ENCODE data around the gene BIRC6. TPM values are rescaled to one million over a fixed set of nuclear protein-coding genes. Genes with fewer than 3 reads are reported as not detected.
"Not testable (repeated sequence)": the region's sequence is repeated elsewhere in the genome, so short reads cannot be mapped to it uniquely, and the experiment has no call there.

Gene BIRC6
- total RNA-seq, 1 experiment from 2014 or later: 72.7 TPM

DNA sequence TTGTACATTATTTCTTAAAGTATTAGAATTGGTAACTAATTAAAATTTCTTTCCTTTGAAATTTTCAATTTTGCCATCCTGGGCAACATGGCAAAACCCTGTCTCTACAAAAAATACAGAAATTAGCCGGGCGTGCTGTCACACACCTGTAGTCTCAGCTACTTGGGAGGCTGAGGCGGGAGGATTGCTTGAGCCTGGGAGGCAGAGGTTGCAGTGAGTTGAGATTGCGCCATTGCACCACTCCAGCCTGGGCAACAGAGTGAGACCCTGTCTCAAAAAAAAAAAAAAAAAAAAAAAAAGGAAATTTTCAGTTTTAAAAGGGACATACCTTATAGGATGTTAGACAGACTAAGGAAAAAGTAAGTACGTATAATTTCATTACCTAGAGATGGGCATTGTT, 14.1 kb downstream of the BIRC6 start:
- not testable (repeated sequence) for DNase-seq (ENCODE audit: extremely low read depth, low read depth)

DNA sequence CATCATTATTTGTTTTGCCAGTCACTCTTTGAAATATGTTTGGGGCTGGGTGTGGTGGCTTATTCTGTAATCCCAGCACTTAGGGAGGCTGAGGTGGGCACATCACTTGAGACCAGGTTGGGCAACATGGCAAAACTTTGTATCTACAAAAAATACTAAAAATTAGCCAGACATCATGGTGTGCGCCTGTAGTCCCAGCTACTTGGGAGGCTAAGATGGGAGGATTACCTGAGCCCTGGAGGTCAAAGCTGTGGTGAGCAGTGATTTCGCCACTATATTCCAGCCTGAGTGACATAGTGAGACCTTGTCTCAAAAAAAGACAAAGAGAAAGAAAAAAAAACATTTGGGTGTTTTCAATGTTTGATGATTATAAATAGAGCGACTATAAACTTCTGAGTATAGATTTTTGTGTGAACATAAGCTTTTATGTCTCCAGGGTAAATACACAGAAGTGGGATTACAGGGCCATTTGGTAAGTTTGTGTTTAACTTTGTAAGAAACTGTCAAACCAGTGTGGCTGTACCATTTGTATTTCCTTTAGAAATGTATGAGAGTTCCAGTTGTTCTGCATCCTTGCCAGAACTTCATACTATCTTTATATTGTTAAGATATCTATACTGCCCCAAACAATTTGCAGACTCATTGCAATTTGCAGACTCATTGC, 15.8 kb downstream of the BIRC6 start:
- DNase-seq (ENCODE audit: extremely low read depth, low read depth): no peak

GRCh38 chr2:32375228-32375892, 18.5 kb downstream of the BIRC6 start:
- DNase-seq (ENCODE audit: extremely low read depth, low read depth): no peak

- DNase-seq (ENCODE audit: extremely low read depth, low read depth): no peak
Observed at GRCh38 chr2:32376756-32377155, 19.9 kb downstream of the BIRC6 start.

GRCh38 chr2:32377928-32378327, 21.1 kb downstream of the BIRC6 start:
- no peak for DNase-seq (ENCODE audit: extremely low read depth, low read depth)

DNA sequence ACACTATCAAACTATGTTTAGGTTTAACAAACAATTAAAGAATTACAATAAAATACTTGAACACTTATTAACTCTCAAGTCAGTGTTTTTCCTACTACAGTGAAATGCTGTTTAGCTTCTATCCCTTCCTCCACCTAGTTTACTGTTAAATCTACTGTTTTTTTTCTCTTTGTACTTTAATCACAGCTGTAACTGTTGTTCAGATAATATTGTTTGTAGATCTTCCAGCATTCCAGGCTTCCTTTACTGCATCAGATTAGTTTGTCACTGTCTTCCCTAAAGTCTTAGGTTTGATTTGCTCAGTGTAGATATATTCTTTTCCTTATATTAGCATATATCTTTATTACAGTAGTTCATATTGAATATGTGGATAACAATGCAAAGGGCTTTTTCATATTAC, 22.5 kb downstream of the BIRC6 start:
- DNase-seq (ENCODE audit: extremely low read depth, low read depth): no peak

DNA sequence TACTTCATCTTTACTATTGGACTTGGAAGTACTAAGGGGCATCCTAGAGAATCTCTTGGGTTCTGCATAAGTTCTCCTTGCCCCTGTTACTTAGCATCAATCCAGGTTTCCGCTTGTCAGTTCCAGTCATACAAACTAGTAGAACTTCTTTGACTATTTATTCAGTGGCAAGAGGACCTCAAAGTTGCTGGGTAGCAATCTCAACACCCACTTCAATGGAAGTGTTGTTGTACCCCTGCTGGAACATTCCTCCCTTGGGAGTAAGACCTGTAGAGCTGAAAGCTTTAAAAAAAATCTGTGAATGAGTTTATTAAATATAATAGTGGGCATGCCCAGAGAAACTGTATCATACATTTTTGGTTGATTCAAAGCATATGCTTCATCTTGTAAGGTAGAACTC, 27.0 kb downstream of the BIRC6 start:
- no peak for DNase-seq (ENCODE audit: extremely low read depth, low read depth)

DNA sequence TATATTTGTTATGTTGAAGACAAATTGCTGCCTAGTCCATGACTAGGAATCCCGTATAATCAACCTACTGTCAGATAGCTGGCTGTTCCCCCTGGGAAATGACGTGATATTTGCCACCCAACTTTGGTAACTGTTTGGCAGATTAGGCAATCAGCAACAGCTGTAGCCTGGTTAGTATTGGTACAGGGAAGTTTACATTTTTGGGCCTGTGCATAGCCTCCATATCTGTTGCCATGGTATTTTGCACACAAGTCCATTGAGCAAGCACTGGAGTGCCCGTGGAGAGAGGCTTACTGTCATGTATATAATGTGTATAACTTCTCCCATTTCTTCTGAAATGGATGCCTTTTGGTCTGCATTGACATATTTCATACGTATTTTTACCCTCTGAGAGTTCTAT, 27.7 kb downstream of the BIRC6 start:
- DNase-seq (ENCODE audit: extremely low read depth, low read depth): no peak

DNA sequence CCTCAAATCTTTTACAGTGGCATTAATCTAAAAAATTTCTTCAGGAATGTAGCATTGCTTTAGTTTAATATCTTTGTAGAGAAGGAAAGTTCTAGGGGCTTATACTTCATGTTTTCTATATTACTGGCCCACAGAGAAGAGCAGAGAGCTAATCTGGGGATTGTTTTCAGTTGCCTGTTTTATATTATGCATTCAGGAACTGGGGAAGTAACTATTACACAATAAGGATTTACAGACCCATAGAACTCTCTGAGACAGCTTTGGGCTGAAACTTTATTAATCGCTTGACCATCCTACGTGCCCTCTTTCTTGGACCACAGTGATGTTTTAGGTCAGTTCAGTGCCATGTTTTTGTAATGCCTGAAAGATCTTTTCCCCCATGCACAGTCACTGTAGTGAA, 29.9 kb downstream of the BIRC6 start:
- DNase-seq (ENCODE audit: extremely low read depth, low read depth): no peak

DNA sequence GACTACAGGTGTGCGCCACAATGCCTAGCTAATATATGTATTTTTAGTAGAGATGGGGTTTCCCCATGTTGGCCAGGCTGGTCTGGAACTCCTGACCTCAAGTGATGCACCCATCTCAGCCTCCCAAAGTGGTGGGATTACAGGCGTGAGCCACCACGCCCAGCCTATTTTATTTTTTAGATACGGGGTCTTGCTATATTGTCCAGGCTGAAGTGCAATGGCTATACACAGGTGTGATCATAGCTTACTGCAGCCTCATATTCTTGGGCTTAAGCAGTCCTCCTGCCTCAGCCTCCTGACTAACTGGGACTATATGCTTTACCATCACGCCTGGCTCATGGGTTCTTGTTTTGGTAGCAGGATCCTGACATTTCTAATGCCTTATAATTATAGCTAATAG, 42.4 kb downstream of the BIRC6 start:
- no peak for DNase-seq (ENCODE audit: extremely low read depth, low read depth)

DNA sequence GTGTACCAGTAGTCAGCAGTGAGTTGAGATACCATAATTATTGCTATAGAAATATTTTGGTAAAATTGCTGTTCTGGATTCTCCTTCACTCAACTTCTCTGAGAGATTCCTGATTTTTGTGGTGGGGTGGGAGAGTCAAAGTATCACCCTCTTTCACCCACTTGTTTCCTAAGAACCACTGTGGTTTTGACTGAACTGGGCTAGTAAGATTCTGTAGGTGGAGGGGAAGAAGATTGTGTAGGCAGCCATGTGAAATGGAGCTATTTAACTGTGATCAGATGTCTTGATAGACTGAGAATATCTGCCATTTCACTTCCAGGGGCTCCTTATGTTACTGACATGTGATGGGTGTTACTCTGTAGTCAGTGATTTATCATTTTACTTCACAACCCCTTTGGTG, 45.3 kb downstream of the BIRC6 start:
- DNase-seq (ENCODE audit: extremely low read depth, low read depth): no peak

GRCh38 chr2:32403782-32404181, 47.0 kb downstream of the BIRC6 start:
- no peak for DNase-seq (ENCODE audit: extremely low read depth, low read depth)

- no peak for DNase-seq (ENCODE audit: extremely low read depth, low read depth)
Observed at GRCh38 chr2:32404691-32405090, 47.9 kb downstream of the BIRC6 start.

- no peak for DNase-seq (ENCODE audit: extremely low read depth, low read depth)
Observed at GRCh38 chr2:32416519-32416918, 59.7 kb downstream of the BIRC6 start.

DNA sequence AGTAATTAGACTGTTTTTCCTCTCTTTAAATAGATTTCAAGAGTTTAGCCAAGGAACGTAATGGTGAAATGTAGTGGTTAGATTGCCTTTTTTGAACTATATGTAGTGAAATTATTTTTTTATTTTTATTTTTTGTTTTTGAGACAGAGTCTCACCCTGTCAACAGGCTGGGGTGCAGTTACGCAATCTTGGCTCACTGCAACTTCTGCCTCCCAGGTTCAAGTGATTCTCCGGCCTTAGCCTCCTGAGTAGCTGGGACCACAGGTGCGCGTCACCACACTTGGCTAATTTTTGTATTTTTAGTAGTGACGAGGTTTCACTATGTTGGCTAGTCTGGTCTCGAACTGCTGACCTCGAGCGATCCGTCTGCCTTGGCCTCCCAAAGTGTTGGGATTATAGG, 60.8 kb downstream of the BIRC6 start:
- no peak for DNase-seq (ENCODE audit: extremely low read depth, low read depth)

- peak; percentile 28 for DNase-seq (ENCODE audit: extremely low read depth, low read depth)
Observed at GRCh38 chr2:32418778-32419177, 62.0 kb downstream of the BIRC6 start.

DNA sequence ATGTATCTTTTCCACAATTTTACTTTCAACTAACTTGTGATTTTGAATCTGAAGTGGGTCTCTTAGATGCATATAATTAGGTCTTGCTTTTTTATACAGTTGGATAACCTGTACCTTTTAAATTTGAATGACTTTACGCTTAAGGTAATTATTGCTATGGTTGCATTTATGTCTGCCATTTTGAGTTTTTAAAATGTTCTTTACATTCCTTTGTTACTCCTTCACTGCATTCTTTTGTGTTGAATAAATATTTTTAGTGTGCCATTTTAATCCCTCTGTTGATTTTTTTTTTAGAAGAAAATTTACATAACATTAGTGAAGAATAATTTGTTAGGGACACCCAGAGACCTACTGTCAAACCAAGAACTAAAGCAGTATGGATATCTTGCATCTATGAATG, 65.3 kb downstream of the BIRC6 start:
- DNase-seq (ENCODE audit: extremely low read depth, low read depth): no peak

DNA sequence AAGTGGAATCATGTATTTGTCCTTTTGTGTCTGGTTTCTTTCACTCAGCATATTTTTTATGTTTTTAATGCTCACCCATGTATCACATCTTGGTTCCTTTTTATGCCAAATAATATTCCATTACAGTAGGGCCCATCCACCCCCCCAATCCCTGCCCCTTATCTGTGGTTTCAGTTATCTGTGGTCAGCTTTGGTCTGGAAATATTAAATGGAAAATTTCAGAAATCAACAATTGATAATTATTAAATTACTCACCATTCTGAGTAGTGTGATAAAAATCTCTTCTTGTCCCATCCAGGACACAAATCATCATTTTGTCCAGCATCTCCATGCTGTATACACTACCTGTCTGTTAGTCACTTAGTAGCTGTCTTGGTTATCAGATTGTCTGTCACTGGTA, 66.7 kb downstream of the BIRC6 start:
- DNase-seq (ENCODE audit: extremely low read depth, low read depth): no peak

GRCh38 chr2:32424739-32425138, 67.9 kb downstream of the BIRC6 start:
- no peak for DNase-seq (ENCODE audit: extremely low read depth, low read depth)

- DNase-seq (ENCODE audit: extremely low read depth, low read depth): no peak
Observed at GRCh38 chr2:32425719-32426141, 68.9 kb downstream of the BIRC6 start.

- no peak for DNase-seq (ENCODE audit: extremely low read depth, low read depth)
Observed at GRCh38 chr2:32427672-32428610, 71.1 kb downstream of the BIRC6 start.

- DNase-seq (ENCODE audit: extremely low read depth, low read depth): no peak
Observed at GRCh38 chr2:32430804-32431203, 74.0 kb downstream of the BIRC6 start.

All from NCI-H460 (cell line).